Mesenteric fat pad (tissue), 1 donor: ENCODE measurements around the gene EFHC2. TPM values are rescaled to one million over a fixed set of nuclear protein-coding genes. Genes with fewer than 3 reads are reported as not detected.
"Not testable (repeated sequence)": the region's sequence is repeated elsewhere in the genome, so short reads cannot be mapped to it uniquely, and the experiment has no call there.

Source experiments
- DNase-seq: peaks from one replicate; pipeline ENCODE4 v3.0.0-alpha.2; 2020; ENCODE audit warnings: low spot score
- total RNA-seq: library from RNA; stranded (reverse); fragmentation: NEBNext Ultra II Directional; extraction: Animal tissue kit (Norgen Biotek cat#: 25700); gene quantifications from one replicate; pipeline ENCODE4 v1.2.1, GENCODE V29; 2021
- donor health status: DM: yes; HTN: yes; CAD: no.

The EFHC2 gene
- total RNA-seq, 1 donor from 2014 or later = 0.29 TPM

DNA sequence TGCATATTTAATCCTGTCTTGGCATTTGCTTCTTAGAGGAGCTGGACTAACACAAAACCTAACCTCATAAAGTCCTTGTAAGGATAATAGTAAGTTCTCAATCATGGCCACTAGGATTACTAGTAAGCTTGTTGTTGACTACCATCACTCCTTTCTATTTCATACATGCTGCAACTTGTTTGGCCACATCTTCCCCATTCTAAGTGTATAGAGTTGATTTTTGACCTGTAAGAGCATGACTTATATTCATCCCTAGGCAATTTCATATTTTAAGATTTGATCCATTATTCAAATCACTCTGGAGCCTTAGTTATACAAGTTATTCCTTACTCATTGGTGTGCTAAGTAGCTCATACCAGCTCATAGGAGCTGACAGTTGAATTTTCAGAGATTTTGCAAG, 109.4 kb downstream of the EFHC2 start:
- DNase-seq = no peak

DNA sequence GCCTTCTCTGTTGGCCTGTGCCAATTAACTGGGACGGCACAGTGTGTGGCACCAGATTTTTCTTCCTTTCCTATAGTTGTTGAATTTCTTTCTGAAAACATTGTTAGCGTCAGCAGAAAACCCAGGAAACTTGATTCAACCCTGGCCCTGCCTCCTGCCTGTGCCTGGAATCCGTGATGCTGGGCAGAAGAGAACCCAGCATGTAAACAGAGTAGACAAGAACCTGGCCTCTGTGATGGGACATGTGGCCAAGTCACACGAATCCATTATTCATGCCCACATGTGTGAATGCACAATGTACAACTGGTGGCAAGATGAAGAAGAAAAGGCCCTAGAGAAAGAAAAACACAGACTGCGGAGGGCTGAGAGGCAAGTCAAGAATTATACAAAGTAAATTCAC, 111.4 kb downstream of the EFHC2 start:
- DNase-seq = no peak

DNA sequence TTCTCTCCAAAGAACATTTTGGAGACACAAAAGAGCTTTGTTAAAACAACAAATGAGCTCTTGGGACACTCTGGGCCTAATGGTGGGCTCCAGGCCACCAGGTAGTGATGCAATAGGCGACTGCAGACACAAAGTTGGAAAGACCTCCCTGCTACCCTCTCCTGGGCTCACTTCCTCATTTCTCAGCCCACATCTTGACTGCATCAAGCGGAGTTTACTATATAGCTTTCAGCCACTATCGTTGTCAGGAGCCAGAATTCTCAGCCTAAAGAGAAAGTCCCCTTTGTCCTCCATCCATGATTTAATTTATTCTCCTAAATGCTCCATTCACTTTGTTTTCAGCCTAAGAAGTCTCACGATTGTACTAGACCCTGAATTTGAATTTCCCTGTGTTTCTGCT, 114.9 kb downstream of the EFHC2 start:
- no peak for DNase-seq

DNA sequence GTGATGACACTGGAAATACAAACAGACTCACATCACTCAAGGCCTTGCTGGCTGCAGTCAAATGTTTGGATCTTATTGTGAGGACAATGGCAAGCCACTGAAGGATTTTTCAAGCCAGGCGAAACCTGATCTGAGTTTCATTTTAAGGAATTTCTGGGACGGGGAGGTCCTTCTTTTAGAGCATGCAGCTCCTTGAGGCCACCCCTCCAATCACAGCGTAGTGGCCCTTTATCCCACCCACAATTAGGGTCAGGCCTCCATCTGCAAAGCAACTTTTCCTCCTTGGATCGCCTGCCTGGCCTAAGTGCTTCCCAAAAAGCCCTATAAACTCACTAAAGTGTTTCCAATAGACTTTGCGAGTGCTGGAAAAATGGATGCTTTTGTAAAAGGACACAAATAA, 115.5 kb downstream of the EFHC2 start:
- DNase-seq = no peak

DNA sequence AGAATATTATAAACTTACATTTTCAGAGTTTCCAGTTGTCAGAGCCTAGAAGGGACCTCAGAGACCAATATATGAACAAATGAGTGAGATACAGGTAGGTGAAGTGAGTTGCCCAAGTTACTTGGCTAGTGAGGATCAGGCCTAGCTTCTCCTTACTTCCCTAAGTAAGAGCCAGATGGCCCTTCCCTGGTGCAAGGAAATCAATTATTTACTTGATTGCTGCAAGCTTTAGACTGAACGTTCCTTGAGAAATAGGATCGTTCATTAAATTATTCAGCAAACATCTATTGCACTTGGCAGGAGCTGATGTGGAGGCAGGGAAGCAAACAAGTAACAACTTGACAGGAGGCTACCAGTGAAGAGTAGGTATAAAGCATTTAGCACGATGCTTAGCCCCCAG, 117.8 kb downstream of the EFHC2 start:
- no peak for DNase-seq

DNA sequence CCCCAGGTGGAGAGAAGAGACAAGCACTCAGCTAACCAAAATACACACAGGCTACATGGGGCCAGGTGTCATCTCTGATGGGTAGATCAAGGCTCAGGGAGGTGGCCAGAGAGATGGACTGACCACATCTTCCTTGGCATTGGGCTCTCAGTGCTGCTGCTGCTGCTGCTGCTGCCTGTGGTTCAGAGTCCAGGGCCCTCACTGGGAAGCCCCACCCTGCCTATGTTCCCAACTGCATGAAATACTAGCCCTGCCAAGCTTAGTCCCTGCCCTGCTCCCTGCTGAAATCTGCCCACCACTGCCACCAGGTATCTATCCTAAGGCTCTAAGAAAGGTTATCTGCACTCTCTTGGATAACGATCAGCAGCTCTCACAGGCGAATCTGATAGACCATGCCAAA, 118.7 kb downstream of the EFHC2 start:
- no peak for DNase-seq

DNA sequence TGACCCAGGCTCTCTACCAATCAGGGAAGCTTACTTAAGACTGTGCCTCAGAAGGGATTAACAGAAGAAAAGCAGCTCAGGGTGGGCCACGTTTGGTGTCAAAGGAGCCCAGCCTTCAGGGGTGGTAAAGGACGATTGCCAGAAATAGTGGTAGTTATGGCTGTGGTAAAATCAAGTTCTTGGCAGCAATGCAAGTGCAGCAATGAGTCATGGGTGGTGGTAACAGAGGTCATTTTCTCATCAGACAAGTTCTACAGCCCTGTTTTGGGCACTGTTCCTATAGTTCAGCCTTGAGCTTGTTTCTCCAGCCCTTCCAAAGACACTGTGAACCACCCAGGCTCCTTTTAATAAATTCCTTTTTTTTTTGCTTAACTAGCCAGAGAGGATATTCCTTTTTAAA, 120.3 kb downstream of the EFHC2 start:
- DNase-seq = no peak

DNA sequence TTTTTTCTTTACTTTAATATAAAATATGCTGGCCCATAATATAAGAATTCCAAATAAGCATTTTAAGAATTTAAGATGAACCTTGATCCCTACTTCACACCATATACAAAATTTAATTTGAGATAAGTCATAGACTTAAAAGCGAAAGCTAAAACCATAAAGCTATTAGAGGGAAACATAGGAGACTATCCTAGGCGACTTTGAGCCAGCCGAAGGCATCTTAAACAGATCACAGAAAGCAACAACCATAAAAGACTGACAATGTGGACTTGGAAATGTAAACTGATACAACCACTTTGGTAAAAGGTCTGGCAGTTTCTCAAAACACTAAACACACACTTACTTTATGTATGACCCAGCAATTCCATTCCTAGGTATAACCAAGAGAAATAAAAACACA, 125.0 kb downstream of the EFHC2 start:
- no peak for DNase-seq

DNA sequence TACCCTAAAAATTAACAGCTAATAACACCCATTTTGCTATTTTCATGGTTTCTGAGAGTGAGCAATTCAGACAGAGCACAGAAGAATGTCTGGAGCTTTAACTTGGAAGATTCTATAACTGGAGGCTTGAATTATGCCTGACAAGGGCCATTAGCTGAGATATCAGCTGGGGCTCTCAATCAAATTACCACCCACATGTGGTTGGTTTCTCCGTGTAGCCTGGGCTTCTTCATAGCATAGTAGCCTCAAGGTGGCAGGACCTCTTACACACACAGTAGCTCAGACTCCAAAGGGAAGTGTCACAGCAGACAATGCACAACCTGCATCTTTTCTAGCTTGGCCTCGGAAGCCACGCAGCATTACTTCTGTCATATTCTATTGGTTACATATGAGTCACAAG, 127.3 kb downstream of the EFHC2 start:
- DNase-seq = no peak

DNA sequence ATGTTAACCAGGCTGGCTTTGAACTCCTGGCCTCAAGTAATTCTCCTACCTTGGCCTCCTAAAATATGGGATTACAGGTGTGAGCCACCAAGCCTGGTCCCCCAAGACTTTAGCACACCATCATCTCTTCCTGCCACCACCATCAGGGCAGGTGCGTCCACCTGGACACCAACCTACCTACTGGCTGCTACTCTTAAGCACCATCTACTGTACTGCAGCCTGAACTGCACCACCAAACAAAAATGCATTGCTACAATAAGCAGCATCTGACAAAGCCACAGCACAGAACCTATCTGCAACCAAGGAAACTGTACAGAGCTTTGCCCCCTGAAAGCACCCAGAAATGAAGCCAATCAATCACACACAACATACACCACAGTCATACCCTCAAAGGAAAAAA, 139.7 kb downstream of the EFHC2 start:
- no peak for DNase-seq

DNA sequence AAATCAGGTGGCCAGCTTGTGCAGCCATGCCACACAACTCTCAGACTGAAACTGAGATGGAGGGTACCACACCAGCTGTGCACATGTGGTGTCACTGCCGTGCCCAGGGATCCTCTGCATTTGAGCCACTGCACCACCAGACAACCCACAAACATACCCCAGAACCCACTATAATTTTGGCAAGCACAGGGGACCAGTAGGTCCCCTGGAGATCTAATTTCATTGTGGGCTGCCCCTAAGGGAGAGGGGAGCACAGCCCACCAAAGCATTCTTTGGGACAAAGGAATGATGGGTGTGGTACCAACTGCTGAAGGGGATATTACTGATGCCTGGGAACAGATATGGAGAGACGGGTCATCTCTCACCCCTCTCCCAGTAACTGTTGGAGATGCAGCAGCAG, 140.9 kb downstream of the EFHC2 start:
- DNase-seq = no peak

DNA sequence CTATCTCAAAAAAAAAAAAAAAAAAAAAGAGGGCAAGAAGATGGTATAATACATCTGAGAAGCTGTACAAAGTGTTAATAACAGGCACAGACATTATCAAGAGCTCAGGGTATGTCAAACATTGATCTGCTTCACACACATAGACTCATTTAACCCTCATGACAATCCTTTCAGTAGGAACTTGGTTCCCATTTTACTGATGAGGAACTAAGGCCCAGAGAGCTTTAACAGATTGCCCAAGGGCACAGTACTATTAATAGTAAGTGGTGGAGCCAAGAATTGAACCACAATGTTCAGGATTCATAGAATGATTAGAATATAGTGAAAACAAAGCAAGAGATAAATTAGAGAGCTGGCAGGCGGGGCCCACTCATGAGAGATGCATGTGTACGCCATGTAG, 154.4 kb downstream of the EFHC2 start:
- DNase-seq = no peak

DNA sequence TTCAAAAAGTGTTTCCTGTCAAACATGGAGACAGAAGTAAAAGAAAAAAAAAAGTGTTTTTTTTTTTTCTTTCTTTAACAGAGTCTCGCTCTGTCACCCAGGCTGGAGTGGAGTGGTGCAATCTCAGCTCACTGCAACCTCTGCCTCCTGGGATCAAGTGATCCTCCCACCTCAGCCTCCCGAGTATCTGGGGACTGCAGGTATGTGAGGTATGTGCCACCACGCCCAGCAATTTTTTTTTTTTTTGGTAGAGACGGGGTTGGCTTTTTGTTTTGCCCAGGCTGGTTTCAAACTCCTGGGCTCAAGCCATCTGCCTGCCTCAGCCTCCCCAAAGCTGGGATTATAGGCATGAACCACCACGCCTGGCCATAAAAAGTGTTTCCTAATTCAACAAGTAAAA, 155.6 kb downstream of the EFHC2 start:
- not testable (repeated sequence) for DNase-seq

DNA sequence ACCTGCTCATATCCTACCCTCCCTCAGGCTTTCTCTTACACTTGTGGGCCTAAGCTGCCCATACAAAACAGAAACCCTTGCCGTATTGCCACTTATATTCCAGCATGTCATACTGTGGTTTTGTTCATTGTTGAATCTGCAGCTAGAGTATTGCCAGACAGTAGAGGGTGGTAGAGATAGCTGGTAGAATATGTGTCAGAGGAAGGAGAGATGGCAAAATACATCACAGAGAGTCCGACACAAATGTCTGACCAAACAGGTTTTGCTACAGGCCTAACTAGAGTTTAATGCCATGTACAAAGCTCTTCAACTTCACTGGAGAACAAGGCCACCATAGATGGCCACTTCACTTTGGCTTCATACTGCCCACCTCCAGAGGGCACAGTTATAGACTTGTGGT, 160.1 kb downstream of the EFHC2 start:
- DNase-seq = no peak

DNA sequence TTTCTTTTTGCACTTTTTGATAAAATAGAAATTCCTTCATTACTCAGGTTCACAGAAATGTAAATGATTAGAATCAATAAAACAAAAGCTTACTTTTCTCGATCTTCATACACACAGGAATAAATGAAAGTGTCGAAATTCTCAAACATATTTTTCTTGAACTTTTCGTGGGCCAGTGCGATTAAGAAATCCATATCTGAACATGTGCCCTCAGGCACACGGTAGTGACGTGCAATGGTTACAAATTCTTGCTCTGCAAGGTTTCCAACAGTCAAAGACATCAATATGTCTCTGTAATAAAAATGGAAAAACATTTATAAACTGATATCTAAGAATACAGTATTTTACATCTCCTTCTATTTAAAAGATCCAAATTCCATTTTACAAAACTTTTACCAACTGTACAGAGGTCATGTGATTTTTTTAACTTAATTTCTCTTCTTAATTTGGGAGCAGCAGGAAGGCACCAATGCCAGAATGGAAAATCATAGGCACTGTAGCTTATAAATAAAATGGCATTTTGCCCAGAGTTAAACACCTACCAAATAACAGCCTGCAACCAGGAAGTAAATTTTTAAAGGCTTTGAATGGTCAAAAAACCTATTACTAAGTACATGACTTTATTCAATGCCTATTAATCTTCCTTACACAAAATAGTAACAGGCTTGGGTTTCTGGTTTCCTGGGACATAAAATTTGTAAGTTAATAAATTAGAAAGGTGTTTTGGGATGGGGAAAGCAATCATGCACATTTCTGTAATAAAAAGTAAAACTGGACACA, 165.0 kb downstream of the EFHC2 start:
- DNase-seq = no peak

DNA sequence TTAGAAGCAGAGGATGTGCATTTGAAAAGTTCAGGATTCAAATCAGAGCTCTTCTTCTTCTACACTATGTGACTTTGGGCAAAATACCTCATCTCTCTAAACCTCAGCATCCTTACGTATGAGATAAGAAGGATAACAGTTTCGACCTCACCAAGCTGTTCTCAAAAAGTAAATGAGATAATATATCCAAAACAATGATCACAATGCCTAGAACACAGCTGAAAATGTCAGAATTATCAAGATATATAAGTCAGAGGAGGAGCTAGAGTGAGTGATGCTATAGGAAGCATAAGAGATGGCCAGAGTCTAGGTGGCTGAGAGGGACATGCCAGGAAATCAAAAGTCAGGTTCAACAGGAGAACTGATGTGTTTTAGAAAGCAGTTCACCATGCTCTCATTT, 168.0 kb downstream of the EFHC2 start:
- DNase-seq = no peak

DNA sequence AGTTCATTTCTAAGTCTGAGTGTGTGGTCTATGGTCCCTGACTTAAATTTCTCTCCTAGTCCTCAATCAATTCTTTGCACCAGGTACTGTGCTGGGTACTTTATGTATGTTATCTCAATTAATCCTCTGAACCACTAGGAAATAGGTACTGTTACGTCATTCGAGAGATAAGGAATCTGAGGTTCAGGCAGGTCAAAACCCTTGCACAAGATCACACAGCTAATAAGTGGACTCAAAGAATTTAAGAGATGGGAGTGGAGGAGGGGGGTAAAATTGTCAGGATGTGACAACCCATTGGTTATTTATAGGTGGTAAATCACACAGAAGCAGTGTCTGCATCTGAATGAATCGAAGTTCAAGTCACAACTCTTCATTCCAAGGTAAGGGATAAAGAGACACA, 169.4 kb downstream of the EFHC2 start:
- no peak for DNase-seq

DNA sequence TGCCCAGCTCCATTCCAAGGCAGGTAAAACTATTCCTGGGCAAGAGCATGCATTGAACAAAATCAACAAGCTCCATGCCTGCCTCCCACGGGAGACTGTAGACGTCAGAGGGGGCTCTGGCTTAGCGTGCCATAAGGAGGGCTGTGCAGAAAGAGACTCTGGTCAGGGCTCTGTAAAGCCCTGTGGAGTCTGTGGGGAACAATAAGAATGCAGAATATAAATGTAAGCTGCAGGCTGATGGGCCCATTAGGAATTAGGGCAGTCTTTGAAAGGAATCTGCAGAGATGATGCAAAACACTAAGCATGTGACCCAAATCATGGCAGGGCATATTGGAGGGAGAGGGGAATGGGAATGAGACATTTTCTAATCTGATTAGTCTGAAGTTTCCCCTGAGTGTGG, 170.3 kb downstream of the EFHC2 start:
- no peak for DNase-seq

DNA sequence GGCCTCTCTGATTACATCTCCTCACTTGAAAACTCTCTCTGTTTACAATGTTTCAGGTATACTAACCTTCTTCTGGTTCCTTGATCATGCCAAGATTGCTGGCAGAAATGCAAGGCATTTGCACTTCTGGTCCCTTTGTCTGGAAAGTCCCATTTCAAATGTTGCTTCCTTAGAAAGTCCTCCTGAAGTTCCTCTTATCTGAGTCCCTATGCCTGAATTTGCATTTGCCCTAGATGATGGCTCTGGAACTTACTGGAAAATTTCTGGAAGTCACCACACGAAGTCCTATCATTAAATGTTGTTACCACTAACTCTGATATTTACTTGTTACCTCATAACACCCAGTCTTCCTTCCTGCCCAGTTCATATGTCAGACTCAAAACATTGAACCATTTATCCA, 176.4 kb downstream of the EFHC2 start:
- DNase-seq = no peak

DNA sequence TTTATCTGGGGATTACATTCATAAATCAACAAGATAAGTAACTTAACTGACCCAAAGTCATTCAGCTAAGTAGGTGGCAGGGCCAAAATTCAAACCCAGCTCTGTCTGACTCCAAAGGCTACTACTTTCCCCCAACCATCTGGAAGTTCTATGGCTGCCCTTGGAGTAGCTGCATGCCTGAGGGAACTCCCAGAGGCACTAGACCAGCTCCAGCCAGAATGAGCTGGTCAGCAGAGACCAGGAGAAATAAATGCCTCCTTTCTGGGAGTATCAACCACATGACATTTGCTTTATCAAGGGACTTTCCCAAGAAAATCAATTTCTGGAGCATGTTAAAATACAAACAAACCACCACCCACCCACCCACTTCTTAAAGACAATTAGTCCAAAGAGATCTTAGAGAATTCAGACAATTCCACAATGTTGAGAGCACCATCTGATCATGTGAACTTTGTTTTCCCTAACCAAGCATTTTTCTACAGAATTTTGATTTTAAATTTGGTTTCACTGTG, 180.5 kb downstream of the EFHC2 start:
- no peak for DNase-seq

DNA sequence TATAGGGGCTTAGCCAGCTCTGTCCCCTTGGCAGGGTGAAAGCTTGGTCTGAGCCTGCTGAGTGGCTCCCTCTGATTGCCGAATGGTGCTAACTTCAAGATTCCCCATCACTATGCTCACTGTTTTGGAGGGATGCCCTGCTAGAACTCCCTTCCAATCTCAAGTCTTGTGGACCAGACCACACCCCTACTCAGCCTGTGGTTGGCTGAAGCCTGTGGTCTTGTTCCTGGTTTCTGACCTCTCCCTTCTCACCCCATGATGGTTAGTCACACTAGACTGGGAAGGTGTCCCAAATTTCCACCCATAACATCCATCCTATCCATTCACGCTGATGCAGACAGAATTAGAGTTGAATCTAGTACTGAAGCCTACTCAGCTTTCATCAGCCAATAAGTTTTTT, 185.6 kb downstream of the EFHC2 start:
- no peak for DNase-seq

DNA sequence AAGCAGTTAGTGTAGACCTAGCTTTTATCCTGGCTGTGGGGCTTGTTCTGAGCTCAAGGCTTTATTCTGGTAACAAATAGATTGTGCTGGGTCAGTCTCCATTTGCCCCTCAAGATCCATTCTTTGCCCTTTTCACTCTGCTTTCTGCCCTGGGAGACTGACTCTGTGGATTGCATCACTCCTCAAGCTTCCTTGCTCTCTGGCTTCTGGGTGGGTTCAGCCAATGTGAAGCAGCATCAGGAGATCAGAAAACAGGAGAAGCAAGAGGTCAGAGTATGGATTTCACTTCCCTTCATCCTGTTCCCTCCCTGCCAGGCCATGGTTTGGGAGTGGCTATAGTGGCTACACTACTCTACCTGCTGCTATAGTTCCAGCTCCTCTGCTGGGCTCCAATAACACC, 186.2 kb downstream of the EFHC2 start:
- DNase-seq = no peak

DNA sequence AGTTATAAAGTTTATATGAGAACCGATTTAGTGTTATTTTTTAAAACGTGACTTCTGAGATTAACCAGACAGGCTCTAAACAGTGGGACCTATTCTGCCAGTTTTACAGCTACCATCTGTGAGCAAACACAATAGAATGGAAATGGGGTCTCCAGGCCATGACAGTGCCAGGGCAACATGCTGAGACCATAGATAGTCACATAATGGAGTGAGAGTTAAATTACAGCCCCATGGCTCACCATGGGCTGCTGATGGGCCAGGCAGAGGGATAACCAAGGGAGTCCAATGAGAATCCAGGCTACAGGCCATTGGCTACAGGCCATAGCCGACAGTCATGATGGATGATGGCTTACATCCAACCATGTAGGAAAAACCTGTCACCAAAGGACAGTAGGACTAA, 186.7 kb downstream of the EFHC2 start:
- no peak for DNase-seq

DNA sequence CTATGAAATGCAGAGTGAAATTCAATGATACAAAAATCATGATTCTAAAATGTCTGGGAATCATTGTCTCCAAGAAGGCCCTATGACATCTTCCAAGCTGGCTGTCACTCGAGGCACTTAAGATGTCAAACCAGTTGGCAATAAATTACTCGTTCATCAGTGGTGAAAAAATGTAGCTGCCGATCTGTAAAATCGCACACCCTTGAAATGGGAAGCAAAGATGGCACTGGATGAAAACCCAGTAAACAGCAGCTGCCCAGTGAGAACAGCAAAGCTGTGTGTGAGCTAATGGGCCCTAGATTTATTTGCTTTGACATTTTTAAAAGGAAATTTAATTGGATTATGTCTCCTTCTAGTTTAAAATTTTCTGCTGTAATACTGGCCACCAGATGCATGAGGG, 188.3 kb downstream of the EFHC2 start:
- no peak for DNase-seq
